MCF 10A (cell line): ENCODE measurements around the gene MACF1. TPM values are rescaled to one million over a fixed set of nuclear protein-coding genes. Genes with fewer than 3 reads are reported as not detected.

ENCODE experiments used
- BruUV-seq: library from RNA; stranded (reverse); fragments of 400-500 nt; replicated peaks from 2 replicates; lab custom pipeline; 2021; lab: Mats Ljungman, UMichigan
- CTCF ChIA-PET: fragments of 300-600 bp; sonication (Branson Sonifier 250); formaldehyde crosslinking; extraction: SDS; loops from one replicate; lab custom pipeline; 2021; ENCODE audit warnings: antibody characterized with exemption, inconsistent platforms; lab: Yijun Ruan, JAX
- POLR2A ChIA-PET: fragments of 300-600, 350-650 bp; sonication (Branson Sonifier 250); formaldehyde crosslinking; extraction: SDS; loops from one replicate; lab custom pipeline; 2020; ENCODE audit warnings: antibody characterized with exemption, inconsistent platforms; lab: Yijun Ruan, JAX
- DNase-seq: peaks from one replicate; pipeline ENCODE4 v3.0.0-alpha.2; 2018; ENCODE audit not compliant: unreplicated experiment
- H3K27ac Mint-ChIP-seq: one replicate; pipeline ENCODE4 v1.8.0; 2022; ENCODE audit warnings: mild to moderate bottlenecking, low read depth, mixed read lengths; ENCODE audit not compliant: unreplicated experiment
- H3K27me3 Mint-ChIP-seq: one replicate; pipeline ENCODE4 v1.8.0; 2022; ENCODE audit warnings: mixed read lengths; ENCODE audit not compliant: insufficient read depth, unreplicated experiment
- H3K36me3 Mint-ChIP-seq: one replicate; pipeline ENCODE4 v1.8.0; 2022; ENCODE audit warnings: mild to moderate bottlenecking, moderate library complexity, mixed read lengths; ENCODE audit not compliant: insufficient read depth, unreplicated experiment
- H3K4me1 Mint-ChIP-seq: one replicate; pipeline ENCODE4 v1.8.0; 2022; ENCODE audit warnings: mixed read lengths; ENCODE audit not compliant: insufficient read depth, unreplicated experiment
- H3K4me3 Mint-ChIP-seq: one replicate; pipeline ENCODE4 v1.8.0; 2022; ENCODE audit warnings: mild to moderate bottlenecking, moderate library complexity, mixed read lengths; ENCODE audit not compliant: unreplicated experiment
- H3K9me3 Mint-ChIP-seq: one replicate; pipeline ENCODE4 v1.8.0; 2022; ENCODE audit warnings: mixed read lengths; ENCODE audit not compliant: unreplicated experiment
- intact Hi-C: fragments of 100-400 bp; cut with micrococcal nuclease; formaldehyde crosslinking; loops from 2 replicates; pipeline ENCODE4 v1.14.1; 2022
- total RNA-seq: library from RNA; stranded (reverse); gene quantifications from 2 replicates; pipeline ENCODE4 v1.2.3, GENCODE V29; 2022
- TF ChIP-seq, protein P1 (sequence below): fragments of 200-600 bp; IDR thresholded peaks from one replicate; pipeline ENCODE4 v1.8.0; 2022; ENCODE audit warnings: antibody characterized with exemption, mild to moderate bottlenecking; ENCODE audit not compliant: unreplicated experiment

MACF1 gene
- total RNA-seq, 1 experiment from 2014 or later, result 188 TPM

DNA sequence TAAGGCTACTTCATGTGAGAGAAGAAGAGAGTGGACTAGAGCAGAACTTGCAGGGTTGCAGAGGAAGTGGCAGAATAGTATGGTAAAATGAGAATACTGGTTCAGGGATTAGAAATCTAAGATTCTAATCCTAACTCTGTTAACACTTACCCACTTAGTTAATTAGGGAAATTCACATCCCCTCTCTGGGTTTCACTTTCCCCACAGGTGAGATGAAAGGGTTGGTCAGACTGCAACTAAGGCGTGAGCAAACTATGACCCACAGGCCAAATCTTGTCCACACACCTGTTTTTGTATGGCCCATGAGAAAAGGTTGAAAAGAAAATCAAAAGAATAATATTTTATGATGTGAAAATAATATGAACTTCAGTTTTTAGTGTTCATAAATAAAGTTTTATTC is 117.5 kb downstream of the MACF1 start:
- Mint-ChIP-seq H3K9me3 (no peaks in the 10 kb centered on the region), H3K4me3 (no peak overlapping the region), H3K36me3 (peaks cover 67% of the 10 kb centered on the region), H3K4me1 (no peaks in the 10 kb centered on the region), H3K27me3 (no peaks in the 10 kb centered on the region), H3K27ac (no peak overlapping the region)
- no TSS peak for BruUV-seq
- DNase-seq, result no peak
- intact Hi-C loops, result no loop called here
- CTCF ChIA-PET, result no interaction called here
- TF ChIP-seq, protein P1, sequence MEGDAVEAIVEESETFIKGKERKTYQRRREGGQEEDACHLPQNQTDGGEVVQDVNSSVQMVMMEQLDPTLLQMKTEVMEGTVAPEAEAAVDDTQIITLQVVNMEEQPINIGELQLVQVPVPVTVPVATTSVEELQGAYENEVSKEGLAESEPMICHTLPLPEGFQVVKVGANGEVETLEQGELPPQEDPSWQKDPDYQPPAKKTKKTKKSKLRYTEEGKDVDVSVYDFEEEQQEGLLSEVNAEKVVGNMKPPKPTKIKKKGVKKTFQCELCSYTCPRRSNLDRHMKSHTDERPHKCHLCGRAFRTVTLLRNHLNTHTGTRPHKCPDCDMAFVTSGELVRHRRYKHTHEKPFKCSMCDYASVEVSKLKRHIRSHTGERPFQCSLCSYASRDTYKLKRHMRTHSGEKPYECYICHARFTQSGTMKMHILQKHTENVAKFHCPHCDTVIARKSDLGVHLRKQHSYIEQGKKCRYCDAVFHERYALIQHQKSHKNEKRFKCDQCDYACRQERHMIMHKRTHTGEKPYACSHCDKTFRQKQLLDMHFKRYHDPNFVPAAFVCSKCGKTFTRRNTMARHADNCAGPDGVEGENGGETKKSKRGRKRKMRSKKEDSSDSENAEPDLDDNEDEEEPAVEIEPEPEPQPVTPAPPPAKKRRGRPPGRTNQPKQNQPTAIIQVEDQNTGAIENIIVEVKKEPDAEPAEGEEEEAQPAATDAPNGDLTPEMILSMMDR, result no peak
- POLR2A ChIA-PET, result no interaction called here

DNA sequence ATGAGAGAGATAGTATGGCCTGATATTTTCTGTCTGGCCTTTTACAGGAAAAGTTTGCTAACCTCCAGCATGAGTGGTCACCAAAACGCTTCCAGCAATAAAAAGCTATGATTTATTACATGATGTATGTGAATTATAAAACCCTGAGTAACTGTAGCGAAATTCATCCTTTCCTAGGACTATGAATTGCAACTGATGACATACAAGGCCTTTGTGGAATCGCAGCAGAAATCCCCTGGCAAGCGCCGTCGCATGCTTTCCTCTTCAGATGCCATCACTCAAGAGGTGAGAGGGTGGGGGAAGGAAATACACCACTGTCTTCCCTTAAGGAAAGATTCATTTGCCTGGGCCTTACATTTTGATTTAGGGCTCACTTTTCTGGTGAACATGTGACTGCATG is 117.9 kb downstream of the MACF1 start:
- intact Hi-C loops, result no loop called here
- Mint-ChIP-seq H3K4me1 (no peaks in the 10 kb centered on the region), H3K4me3 (no peak overlapping the region), H3K36me3 (peaks cover 62% of the 10 kb centered on the region), H3K9me3 (no peaks in the 10 kb centered on the region), H3K27me3 (no peaks in the 10 kb centered on the region), H3K27ac (no peak overlapping the region)
- DNase-seq, result no peak
- no TSS peak for BruUV-seq
- ChIA-PET CTCF (interaction anchor here (0.6 kb wide), 1 partner anchor 22 kb away, joined by 3 read pairs; no protein-coding TSS in a partner anchor), POLR2A (no interaction called here)
- TF ChIP-seq, protein P1, result no peak

DNA sequence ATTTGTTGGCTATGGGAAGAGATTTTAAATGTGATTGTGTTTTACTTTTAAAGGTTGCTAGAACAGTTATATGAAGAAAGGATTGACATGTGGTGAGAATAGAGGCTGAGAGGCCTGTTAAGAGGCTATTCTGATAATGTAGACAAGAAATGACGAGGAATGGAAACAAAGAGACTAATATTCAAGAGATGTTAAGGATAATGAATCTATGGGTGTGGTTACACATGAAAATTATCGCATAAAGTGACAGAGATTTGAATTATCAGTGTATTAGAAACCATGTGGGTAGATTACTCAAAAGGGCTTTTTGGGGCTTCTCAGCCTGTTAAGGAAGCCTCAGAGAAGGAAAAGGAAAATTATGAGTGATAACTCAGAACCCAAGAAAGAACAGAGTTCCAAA is 120.4 kb downstream of the MACF1 start:
- Mint-ChIP-seq H3K9me3 (no peaks in the 10 kb centered on the region), H3K4me3 (no peak overlapping the region), H3K36me3 (peaks cover 42% of the 10 kb centered on the region), H3K27ac (no peak overlapping the region), H3K4me1 (no peaks in the 10 kb centered on the region), H3K27me3 (no peaks in the 10 kb centered on the region)
- TF ChIP-seq, protein P1, result no peak
- no peak for DNase-seq
- intact Hi-C loops, result no loop called here
- BruUV-seq, result no TSS peak
- ChIA-PET CTCF (no interaction called here), POLR2A (interaction anchor here (0.8 kb wide), 1 partner anchor 20 kb away, joined by 3 read pairs; no protein-coding TSS in a partner anchor)

DNA sequence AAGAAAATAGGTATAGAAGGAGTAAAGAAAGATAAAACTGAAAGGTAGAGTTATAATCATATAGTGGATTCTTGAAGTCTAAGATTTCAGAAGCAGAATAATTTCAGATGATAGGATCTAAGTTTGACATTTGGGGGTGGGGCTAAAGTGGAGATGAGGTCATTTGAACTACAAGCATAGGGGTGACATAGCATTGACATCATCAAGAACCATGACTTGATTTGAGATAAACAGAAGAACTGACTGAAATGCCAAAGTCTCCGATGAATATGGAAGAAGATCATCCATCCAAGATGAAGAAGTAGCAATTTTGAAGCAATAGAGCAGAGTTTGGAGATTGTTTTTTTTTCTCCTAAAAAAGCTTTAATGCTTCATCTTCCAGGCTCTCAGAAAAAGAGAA is 122.3 kb downstream of the MACF1 start:
- no TSS peak for BruUV-seq
- ChIA-PET POLR2A (interaction anchor here (1.0 kb wide), 1 partner anchor 50 kb away, joined by 3 read pairs; no protein-coding TSS in a partner anchor), CTCF (interaction anchor here (1.4 kb wide), 1 partner anchor 84 kb away, joined by 3 read pairs; no protein-coding TSS in a partner anchor)
- TF ChIP-seq, protein P1, result no peak
- Mint-ChIP-seq H3K27me3 (no peaks in the 10 kb centered on the region), H3K4me3 (no peak overlapping the region), H3K27ac (no peak overlapping the region), H3K4me1 (no peaks in the 10 kb centered on the region), H3K36me3 (peaks cover 43% of the 10 kb centered on the region), H3K9me3 (no peaks in the 10 kb centered on the region)
- DNase-seq, result no peak
- intact Hi-C loops, result no loop called here
